Measurements from ENCODE around the gene TAF9.
"Not testable (repeated sequence)": the region's sequence is repeated elsewhere in the genome, so short reads cannot be mapped to it uniquely, and the experiment has no call there.

The TAF9 gene, protein sequence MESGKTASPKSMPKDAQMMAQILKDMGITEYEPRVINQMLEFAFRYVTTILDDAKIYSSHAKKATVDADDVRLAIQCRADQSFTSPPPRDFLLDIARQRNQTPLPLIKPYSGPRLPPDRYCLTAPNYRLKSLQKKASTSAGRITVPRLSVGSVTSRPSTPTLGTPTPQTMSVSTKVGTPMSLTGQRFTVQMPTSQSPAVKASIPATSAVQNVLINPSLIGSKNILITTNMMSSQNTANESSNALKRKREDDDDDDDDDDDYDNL

DNA sequence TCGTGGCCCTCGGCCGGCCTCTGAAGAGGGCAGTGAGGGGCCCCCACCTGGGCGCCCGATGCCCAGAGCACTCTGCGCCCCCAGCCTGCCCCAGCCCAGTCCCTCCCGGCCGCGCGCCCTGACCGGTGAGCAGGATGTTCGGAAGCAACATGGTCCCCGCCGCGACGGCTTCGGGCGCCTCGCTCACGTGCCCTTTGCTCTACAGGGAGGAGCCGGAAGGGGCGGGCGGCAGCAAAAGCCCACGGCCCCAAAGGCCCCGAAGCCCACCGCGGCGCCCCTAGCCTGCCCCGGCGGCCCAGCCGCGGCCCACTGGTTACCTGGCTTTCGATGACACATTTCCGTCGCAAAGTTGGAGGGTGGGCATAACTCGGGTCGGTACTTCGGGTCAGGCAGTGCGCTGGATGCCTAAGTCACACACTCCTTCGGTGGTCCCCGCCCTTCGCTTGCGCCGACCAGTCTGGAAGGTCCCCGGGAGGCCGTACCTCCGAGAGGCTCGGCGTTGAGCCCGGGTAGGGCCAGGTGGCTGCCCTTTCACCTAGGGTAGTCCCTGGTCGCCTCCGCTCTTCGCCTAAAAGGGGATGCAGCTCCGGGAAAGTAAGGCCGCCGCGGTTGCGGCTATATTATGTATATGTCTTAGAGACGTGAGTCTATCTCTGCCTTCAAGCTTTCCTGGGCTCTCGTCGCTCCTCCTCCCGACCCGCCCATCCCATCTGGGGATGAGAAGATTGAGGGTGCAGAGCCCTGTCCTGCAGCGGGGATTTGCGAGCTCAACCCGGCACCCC is at the start of gene TAF9, which contains the start of the genes AK6 and RAD17:
Gene TAF9 (minus strand): TSS at position 181 of the 782 bp plus-strand sequence. CDS start 3,783 bp downstream, outside the sequence.
Gene AK6 (minus strand): TSS at position 181 of the 782 bp plus-strand sequence. CDS start 30 bp downstream, at position 151.
Gene RAD17 (plus strand): TSS at position 479 of the 782 bp plus-strand sequence. CDS start 2,391 bp downstream, outside the sequence.
- peak; percentile 58 for DNase-seq

DNA sequence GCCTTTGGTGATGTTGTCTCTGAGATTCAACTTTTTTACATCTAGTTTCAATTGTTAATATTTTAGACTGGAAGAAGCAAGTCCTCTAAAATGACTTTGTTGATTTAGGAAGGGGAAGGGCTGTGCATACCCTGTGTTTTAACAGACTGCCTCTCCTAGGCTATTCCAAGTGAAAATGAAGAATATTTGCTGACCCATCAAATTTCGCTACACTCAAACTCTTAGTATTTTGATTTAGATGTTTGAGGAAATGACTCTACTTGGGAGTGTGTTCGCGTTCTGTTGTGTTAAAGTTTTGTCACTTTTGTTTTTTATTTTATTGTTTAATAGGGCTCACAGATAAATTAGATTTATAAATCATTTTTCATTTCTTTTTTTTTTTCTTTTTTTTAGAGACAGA is 49.2 kb upstream of the TAF9 start:
- DNase-seq, result no peak

DNA sequence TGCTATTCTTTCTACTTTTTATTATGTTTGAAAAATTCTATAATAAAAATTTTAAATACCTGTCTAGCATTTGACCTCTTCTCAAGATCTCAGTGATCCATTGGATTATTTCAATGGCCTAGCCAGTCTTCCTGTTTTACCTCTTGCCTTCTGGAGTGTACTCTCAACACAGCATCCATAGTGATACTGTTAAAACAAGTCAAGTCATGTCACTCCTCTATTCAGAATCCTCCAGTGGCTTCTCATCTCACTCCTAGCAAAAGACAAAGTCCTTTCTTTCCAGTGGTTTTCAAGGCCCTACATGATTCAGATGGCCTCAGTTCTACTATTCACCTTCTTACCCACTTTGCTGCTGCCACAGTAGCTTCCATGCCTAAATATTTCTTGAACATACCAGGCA is 47.4 kb upstream of the TAF9 start:
- no peak for DNase-seq

DNA sequence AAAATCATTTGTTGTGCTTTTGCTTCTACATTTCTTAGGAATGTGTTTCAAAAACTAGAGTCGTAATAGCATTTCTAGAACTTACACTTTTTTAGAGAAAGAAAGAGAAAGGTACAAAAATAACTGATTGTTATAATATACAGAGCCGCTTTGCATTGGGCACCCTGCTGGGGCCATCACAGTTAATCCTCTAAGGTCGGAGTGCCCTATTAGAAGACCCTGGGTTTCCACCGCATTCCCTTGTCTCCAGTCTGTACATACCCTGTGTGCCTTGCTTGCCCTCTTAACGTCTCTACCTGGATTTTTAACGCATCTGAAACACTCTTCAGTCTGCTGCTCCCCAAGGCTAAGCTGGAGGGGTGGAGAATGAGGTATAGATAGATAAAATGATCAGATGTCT is 46.9 kb upstream of the TAF9 start:
- DNase-seq, result no peak

DNA sequence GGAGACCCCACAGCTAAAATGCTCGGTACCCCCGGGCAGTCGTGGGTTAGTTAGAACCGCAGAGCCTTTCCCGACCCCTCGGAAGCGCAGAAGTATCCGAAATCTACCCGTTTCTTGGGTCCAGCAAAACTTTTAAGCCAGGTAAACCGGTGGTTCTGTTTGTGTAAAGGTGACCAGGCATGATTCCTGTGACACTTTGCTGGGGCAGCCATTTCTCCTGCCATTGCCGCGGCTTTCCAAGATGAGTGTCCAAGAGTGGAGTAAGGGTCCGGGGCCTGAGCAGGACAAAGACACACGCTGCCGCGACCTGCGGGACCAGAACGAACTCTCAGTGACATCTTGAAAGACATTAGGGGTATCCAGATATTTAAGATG is 46.3 kb upstream of the TAF9 start:
- DNase-seq, result peak; percentile 34

DNA sequence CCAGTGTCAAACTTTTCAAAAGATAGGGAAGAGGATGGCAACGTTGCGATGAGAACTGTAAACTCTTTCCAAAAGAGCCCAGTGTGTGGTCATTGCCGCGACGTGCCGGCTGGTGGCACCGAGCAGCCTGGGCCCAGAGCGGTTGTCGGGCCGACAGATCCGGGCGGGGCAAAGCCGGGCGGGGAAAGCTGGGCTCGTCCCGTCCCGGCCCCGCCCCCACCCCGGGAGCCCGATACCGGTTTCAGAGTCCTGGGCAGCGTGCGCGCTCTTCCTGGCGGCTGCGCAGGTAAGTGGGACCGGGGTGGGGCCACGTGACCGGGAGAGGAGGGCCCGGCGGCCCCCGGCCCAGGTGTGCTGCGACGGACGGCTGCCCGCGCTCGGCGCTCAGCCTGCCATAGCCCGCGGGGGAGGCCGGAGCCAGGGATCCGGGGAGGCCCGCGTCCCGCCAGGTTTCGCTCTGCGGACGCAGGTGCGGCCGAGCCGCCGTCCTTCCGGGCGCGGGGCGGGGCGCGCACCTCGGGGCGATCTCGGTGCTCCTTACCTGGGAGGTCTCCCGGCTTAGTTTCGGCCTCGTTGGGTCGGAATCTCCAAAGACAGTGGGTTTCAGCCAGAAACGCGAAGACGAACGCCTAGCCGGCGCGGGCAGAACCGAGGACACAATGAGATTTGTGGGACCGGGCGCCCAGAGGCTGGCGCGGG is 45.7 kb upstream of the TAF9 start, which contains the start of gene MARVELD2:
Gene MARVELD2 (plus strand): TSS at position 232 of the 699 bp plus-strand sequence. CDS start 4,270 bp downstream, outside the sequence.
- DNase-seq, result peak; percentile 81

DNA sequence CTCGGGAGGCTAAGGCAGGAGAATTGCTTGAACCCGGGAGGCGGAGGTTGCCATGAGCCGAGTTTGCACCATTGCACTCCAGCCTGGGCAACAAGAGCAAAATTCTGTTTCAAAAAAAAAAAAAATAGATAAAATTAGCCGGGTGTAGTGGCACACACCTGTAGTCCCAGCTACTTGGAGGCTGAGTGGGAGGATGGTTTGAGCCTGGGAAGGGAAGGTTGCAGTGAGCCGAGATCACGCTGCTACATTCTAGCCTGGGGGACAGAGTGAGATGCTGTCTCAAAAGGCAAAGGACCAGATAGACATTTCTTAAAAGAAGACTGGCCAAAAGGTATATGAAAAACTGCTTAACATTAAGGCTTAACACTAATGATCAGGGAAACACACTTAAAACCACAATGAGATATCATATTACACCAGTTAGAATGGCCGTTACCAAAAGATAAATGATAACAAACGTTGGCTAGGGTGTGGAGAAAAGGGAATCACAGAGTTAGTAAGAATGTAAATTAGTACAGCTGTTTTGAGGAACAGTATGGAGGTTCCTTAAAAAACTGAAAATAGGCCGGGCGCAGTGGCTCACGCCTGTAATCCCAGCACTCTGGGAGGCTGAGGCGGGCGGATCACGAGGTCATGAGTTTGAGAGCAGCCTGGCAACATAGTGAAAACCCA is 35.5 kb upstream of the TAF9 start:
- no peak for DNase-seq

DNA sequence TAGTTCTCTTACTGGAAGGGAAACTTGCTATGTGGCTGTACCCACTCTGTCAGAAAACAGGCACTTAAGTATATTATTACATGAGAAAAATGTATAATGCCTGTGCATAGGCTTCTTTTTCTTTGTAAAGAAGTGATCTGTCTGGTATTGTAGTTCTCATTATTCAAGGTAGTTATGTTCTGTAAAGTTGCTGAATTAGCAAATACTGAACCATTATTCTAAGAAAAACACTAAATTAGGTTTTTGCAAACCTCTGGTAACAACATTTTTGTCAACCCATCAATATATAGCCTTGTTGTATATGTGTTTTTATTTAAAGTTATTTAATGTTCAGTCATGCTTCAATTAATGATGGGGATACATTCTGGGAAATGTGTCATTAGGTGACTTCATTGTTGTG is 9.1 kb upstream of the TAF9 start:
- no peak for DNase-seq

DNA sequence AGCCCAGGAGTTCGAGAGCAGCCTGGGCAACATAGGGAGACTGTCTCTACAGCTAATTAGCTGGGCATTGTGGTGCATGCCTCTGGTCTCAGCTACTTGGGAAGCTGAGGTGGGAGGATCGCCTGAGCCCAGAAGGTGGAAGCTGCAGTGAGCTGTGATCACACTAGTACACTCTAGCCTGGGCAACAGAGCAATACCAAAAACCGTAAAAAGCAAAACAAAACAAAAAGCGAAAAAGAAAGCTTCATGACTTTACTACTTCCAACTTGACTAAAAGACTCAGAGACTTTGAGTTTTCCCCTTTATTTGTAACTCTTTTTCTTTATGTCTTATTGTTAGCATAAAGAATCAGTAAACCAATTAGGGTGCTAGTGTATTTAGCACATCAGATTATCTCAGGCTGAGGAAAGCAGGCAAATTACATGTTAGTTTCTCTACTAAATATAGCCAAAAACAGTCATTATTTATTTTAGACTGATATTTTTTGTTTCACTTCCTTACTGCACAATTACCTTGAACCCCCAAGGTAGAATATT is 5.7 kb upstream of the TAF9 start:
- DNase-seq, result no peak

DNA sequence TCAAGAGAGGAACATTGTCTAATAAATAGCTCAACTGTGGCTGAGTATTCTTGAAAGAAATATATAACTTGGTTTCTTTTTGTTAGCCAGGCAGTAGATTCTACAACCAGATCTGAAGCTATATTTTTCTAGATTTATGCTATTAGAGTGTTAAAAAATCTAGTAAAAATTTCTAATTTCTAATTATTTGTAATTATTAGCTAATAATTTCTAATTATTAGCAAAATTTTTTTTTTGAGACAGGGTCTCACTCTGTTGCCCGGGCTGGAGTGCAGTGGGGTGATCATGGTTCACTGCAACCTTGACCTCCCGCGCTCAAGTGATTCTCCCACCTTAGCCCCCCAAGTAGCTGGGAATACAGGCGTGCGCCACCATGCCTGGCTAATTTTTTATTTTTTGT is 3.1 kb upstream of the TAF9 start:
- DNase-seq, result no peak

DNA sequence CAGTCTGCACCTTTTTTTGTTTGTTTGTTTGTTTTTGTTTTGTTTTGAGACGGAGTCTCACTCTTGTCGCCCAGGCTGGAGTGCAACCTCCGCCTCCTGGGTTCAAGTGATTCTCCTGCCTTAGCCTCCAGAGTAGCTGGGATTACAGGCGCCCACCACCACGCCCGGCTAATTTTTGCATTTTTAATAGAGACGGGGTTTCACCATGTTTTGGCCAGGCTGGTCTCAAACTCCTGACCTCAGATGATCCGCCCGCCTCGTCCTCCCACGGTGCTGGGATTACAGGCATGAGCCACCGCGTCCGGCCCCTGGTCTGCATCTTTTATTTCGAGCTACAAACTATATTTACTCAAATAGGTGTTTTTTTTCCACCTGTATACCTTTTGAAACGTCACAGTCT is 1.0 kb upstream of the TAF9 start:
- not testable (repeated sequence) for DNase-seq

DNA sequence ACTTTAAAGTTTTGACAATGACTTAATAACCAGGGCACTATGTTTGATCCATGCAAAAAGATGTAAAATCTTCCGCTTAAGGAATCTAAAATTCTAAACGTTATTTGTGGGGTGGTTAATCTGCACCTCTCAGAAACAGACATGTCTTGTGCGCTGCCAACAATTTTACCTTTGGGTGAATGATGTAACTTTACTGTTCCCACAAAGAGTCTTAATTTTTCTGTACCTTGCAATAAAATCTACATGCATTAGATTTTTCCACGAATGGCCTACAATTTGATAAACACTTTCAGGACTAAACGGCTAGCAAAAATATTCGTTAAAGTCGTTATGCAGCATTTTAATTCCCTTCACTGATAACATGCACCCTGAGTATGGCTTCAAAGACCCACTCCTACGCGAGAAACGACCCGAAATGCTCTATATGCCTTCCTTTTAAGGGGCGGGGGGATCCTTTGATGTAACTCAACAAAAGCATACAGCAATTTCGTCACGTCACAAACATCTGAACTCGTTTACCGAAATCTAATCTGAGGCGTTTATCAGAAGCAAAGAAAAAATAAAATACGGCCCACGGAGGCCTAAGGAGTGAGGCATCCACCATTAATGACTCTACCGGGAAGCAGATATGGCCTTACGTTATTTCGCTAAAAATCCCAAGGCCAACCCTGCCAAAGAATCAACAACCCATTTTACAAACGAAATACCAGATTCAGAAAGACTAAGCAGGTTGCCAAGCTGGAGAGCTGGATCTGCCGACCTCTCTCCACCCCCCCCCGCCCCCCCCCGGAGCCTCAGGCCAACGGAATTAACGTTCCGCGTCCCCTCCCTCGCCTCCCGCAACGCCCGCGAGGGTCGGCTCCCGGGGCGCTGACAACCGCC is 621 bp downstream of the TAF9 start:
- no peak for DNase-seq

DNA sequence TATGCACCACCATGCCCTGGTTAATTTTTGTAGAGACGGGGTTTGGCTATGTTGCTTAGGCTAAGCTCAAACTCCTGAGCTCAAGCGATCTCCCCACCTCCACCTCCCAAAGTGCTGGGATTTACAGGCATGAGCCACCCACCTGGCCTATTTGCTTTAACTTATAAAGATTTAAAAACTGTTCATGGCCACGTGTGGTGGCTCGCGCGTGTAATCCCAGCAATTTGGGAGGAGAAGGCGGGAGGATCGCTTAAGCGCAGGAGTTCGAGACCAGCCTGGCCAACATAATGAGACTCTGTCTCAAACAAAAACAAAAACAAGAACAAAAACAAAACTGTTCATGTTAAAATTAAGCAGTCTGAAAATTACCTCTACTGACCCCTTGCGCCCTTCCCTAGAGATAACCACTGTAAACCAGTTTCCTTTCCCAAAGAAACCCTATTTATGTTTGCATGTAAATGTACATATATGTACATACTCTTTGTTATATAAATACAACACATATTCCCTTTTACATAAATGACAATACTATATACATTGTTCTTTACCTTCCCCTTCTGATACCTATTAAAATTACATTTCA is 1.5 kb downstream of the TAF9 start:
- DNase-seq, result no peak

DNA sequence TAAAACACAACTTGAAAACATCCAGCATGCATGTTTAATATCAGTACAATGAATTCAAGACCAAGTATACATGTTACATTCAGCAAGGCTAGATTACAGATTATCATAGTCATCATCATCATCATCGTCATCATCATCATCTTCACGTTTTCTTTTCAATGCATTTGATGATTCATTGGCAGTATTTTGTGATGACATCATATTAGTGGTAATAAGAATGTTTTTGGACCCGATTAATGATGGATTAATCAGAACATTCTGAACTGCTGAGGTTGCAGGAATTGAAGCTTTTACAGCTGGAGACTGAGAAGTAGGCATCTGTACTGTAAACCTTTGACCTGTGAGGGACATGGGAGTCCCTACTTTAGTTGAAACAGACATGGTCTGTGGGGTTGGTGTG is 4.5 kb downstream of the TAF9 start:
- DNase-seq, result no peak

DNA sequence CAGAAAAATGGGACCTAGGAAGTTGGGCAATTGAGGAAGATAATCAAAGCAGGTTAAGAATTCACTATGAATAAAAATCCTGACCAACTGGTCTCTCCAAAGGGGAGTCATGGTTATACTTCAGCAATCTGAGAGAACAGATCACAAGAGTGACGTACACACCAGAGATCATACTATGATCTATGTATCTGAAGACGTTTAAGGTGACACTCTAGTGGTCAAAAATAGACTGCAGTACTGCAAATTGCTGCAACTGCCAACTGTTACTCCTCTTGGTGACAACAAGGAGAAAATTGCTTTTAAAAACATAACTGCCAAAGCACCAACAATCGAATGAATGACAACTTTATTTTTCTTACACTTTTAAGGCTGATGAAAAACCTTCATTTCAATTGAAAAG is 4.9 kb downstream of the TAF9 start:
- no peak for DNase-seq

DNA sequence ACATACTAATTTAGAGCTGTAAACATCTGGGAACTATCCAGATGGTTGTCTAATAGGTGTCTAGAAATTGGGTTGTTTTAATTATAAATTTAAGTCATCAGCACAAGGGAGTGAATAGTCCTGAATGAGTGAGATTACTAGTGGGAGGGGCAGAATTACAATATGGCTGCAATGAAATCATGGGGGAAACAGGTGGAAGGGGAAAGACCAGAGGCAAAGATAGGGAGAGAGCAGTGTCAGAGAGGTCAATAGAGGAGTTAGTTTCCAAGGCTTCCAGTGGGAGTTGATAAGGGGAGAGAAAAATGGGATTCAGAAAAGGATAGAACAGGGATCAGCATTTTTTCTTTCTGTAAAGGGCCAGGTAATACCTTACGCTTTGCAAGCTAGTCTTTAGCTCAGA is 8.9 kb downstream of the TAF9 start:
- DNase-seq, result no peak

DNA sequence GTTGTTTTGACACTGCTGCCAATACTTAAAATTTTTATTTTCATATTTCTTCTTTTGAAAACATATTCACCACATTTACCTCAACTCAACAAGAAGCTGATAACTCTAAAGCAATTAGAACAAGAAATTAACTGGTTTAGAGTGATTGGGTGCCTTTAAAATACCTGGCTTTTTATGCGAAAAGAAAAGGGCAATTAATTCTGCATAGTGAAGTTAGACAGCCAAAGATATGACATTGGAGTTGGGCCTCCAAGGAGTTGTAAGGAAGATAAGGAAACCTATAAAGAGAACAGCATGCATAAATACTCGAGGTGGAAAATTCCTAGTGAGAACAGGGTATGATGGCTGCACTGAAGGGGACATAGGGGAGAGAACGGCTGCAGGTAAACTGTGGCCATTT is 9.6 kb downstream of the TAF9 start:
- no peak for DNase-seq

DNA sequence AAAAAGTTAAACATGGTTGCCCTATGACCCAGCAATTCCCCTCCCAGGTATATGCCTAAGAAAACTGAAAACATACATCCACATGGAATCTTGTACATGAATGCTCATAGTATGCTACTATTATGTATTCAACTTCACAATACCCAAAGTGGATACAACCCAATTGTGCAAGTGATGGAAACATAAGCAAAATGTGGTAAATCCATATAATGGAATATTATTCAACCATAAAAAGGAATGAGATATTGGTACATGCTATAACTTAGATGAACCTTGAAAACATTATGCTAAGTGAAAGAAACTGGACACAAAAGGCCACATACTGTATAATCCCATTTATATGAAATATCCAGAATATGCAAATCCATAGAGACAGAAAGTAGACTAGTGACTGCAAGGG is 18.7 kb downstream of the TAF9 start:
- DNase-seq, result no peak

DNA sequence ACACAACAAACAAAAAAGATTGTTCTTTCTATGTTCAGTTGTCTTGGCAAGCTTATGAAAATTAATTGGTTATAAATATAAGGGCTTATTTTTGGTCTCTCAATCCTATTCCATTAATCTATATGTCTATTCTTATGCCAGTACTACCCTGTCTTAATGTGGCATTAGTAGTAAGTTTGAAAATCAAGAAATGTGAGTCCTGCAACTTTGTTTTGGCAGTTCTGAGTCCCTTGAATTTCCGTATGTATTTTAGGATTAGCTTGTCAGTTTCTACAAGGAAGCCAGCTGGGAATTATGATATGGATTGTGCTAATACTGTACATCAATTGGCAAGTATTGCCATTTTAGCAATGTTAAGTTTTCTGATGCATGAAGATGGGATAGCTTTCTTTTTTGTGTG is 26.2 kb downstream of the TAF9 start:
- no peak for DNase-seq

DNA sequence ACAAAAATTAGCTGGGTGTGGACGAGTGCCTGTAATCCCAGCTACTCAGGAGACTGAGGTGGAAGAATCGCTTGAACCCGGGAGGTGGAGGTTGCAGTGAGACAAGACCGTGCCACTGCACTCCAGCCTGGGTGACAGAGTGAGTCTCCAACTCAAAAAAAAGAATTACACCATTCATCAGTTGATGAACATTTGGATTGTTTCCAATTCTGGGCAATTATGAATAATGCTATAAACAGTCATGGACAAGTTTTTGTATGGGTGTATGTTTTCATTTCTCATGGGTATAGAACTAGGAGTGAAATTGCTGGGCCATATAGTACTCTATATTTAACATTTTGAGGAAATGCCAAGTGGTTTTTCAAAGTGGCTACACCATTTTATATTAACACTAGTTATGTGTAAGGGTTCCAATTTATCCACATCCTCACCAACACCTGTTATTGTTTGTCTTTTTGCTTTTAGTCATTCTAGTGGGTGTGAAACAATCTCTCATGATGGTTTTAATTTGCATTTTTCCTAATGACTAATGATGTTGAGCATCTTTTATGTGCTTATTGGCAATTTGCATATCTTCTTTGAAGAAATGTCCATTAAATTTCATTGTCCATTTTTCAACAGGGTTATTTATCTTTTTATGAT is 27.7 kb downstream of the TAF9 start:
- DNase-seq, result no peak
